Neural cell (in vitro differentiated cells): ENCODE measurements around the gene ARFGEF3.

Experiments
- CTCF ChIP-seq: fragments of 450-650 bp; IDR thresholded peaks from 2 replicates; pipeline ENCODE4 v1.5.1; 2014; ENCODE audit warnings: antibody characterized with exemption, mild to moderate bottlenecking, moderate library complexity; ENCODE audit not compliant: poor library complexity, severe bottlenecking
- EP300 ChIP-seq: fragments of 450-650 bp; conservative IDR thresholded peaks from 2 replicates; pipeline ENCODE4 v1.6.1; 2014; ENCODE audit warnings: antibody characterized with exemption, mild to moderate bottlenecking, moderate library complexity; ENCODE audit not compliant: poor library complexity, severe bottlenecking
- EZH2 ChIP-seq: fragments of 200-600, 300-800 bp; shearing (Covaris generic), sonication (generic); IDR thresholded peaks from 2 replicates; pipeline ENCODE4 v1.6.1; 2014; ENCODE audit warnings: antibody characterized with exemption, low read length, borderline replicate concordance, mild to moderate bottlenecking; ENCODE audit not compliant: insufficient read depth, poor library complexity, severe bottlenecking
- MXI1 ChIP-seq: fragments of 450-650 bp; conservative IDR thresholded peaks from 2 replicates; pipeline ENCODE4 v1.6.1; 2014; ENCODE audit warnings: antibody characterized with exemption, mild to moderate bottlenecking; ENCODE audit not compliant: poor library complexity, severe bottlenecking
- POLR2AphosphoS5 ChIP-seq: IDR thresholded peaks from 2 replicates; pipeline ENCODE4 v1.6.1; 2012
- RAD21 ChIP-seq: fragments of 450-650 bp; conservative IDR thresholded peaks from 2 replicates; pipeline ENCODE4 v1.6.1; 2014; ENCODE audit warnings: antibody characterized with exemption, mild to moderate bottlenecking, moderate library complexity
- REST ChIP-seq: IDR thresholded peaks from 2 replicates; pipeline ENCODE4 v1.6.1; 2012; ENCODE audit warnings: borderline replicate concordance
- SMC3 ChIP-seq: fragments of 450-650 bp; conservative IDR thresholded peaks from 2 replicates; pipeline ENCODE4 v1.6.1; 2014; ENCODE audit warnings: antibody characterized with exemption, mild to moderate bottlenecking, moderate library complexity; ENCODE audit not compliant: poor library complexity

GRCh38 chr6:138176652-138177232 lies 15.0 kb downstream of the ARFGEF3 start:
- no peak for TF ChIP-seq CTCF
- no peak for TF ChIP-seq RAD21
- no peak for TF ChIP-seq POLR2AphosphoS5
- no peak for TF ChIP-seq EZH2
- TF ChIP-seq SMC3: no peak
- no peak for TF ChIP-seq EP300
- TF ChIP-seq MXI1: no peak
- TF ChIP-seq REST: no peak
